WI38 (cell line): ENCODE data around the gene GNB2.
"Not testable (repeated sequence)": the region's sequence is repeated elsewhere in the genome, so short reads cannot be mapped to it uniquely, and the experiment has no call there.

ENCODE experiments used
- H3K4me3 ChIP-seq: 2 replicates; pipeline ENCODE4 v1.5.1; 2011; ENCODE audit warnings: low read depth, mild to moderate bottlenecking, control low read depth, low read length
- CTCF ChIP-seq: IDR thresholded peaks from 2 replicates; pipeline ENCODE4 v1.5.1; 2012; ENCODE audit warnings: low read depth, mild to moderate bottlenecking, control low read depth, low read length

The GNB2 gene

GRCh38 chr7:100710452-100710851 is 36.9 kb downstream of the GNB2 start:
- no peak for TF ChIP-seq CTCF
- H3K4me3 ChIP-seq = no peak overlapping the region

GRCh38 chr7:100711369-100711768 is 37.8 kb downstream of the GNB2 start:
- TF ChIP-seq CTCF = no peak
- no peak overlapping the region for H3K4me3 ChIP-seq

- no peak overlapping the region for H3K4me3 ChIP-seq
- no peak for TF ChIP-seq CTCF
Observed at GRCh38 chr7:100714725-100715124, 41.2 kb downstream of the GNB2 start.

GRCh38 chr7:100717073-100717472 is 43.5 kb downstream of the GNB2 start:
- H3K4me3 ChIP-seq = not testable (repeated sequence)

GRCh38 chr7:100719523-100720278 is 46.2 kb downstream of the GNB2 start:
- TF ChIP-seq CTCF = peak; percentile 55
- H3K4me3 ChIP-seq = no peak overlapping the region

GRCh38 chr7:100720279-100720670 is 46.7 kb downstream of the GNB2 start, which contains the start of gene EPO:
Gene EPO (plus strand): TSS chr7:100720468. CDS start chr7:100720981, 513 bp downstream.
- no peak for TF ChIP-seq CTCF
- H3K4me3 ChIP-seq = no peak within 1 kb of the TSS

- no peak overlapping the region for H3K4me3 ChIP-seq
- TF ChIP-seq CTCF = no peak
Observed at GRCh38 chr7:100720671-100721504, 47.3 kb downstream of the GNB2 start.
